SK-N-SH (cell line): ENCODE measurements around the gene DCANP1. TPM values are rescaled to one million over a fixed set of nuclear protein-coding genes. Genes with fewer than 3 reads are reported as not detected.

ENCODE experiments used
- CTCF ChIA-PET: fragments of 300-600, 350-600 bp; formaldehyde crosslinking; extraction: SDS; loops from one replicate; lab custom pipeline; 2021; lab: Yijun Ruan, JAX
- POLR2A ChIA-PET: fragments of 350-600 bp; sonication (Branson Sonifier 250); formaldehyde crosslinking; extraction: SDS; loops from one replicate; lab custom pipeline; 2020; ENCODE audit warnings: antibody characterized with exemption, inconsistent platforms; lab: Yijun Ruan, JAX
- DNase-seq: peaks from one replicate; pipeline ENCODE4 v3.0.0; 2012
- H2AFZ ChIP-seq: fragments of 200-600 bp; sonication (generic); 2 replicates; pipeline ENCODE4 v1.8.1; 2016; ENCODE audit warnings: antibody characterized with exemption, mild to moderate bottlenecking, low read depth
- H3F3A ChIP-seq: fragments of 200-600 bp; sonication (generic); replicated peaks from 2 replicates; pipeline ENCODE3; 2016; ENCODE audit warnings: antibody characterized with exemption, mild to moderate bottlenecking; ENCODE audit not compliant: insufficient read depth
- H3K27ac ChIP-seq, 2 experiments: fragments of 200-500 bp in 1 of 2; fragments of 200-600 bp in 1 of 2; sonication (Bioruptor generic) in 1 of 2; sonication (generic), shearing (Covaris generic) in 1 of 2; 2 replicates each; pipeline versions ENCODE4 v1.5.1 to v1.6.1; 2014 to 2016; ENCODE audit warnings: low read depth in 2 of 2, inconsistent platforms in 1 of 2, low read length in 1 of 2, mild to moderate bottlenecking in 1 of 2, mixed read lengths in 1 of 2
- H3K27me3 ChIP-seq: fragments of 200-600 bp; sonication (generic), shearing (Covaris generic); 2 replicates; pipeline ENCODE4 v1.6.1; 2016; ENCODE audit warnings: mixed run types; ENCODE audit not compliant: insufficient read depth
- H3K36me3 ChIP-seq, 2 experiments: fragments of 200-500 bp in 1 of 2; fragments of 200-600 bp in 1 of 2; sonication (Bioruptor generic) in 1 of 2; sonication (generic) in 1 of 2; replicated peaks in 1 of 2; 2 replicates each; pipeline versions ENCODE3 to v1.5.1; 2014 to 2016; ENCODE audit warnings: low read length in 1 of 2, mild to moderate bottlenecking in 1 of 2; ENCODE audit not compliant: insufficient read depth in 2 of 2, control insufficient read depth in 1 of 2
- H3K4me1 ChIP-seq, 2 experiments: fragments of 200-500 bp in 1 of 2; fragments of 200-600 bp in 1 of 2; sonication (Bioruptor generic) in 1 of 2; sonication (generic), shearing (Covaris generic) in 1 of 2; 2 replicates each; pipeline versions ENCODE4 v1.5.1 to v1.6.1; 2014 to 2016; ENCODE audit warnings: low read depth in 1 of 2, low read length in 1 of 2, mixed run types in 1 of 2; ENCODE audit not compliant: insufficient read depth in 2 of 2, control insufficient read depth in 1 of 2
- H3K4me2 ChIP-seq: fragments of 200-600 bp; sonication (generic), shearing (Covaris generic); 2 replicates; pipeline ENCODE4 v1.6.1; 2017; ENCODE audit warnings: mixed run types
- H3K4me3 ChIP-seq, 2 experiments: fragments of 200-500 bp in 1 of 2; fragments of 200-600 bp in 1 of 2; sonication (Bioruptor generic) in 1 of 2; sonication (generic), shearing (Covaris generic) in 1 of 2; 2 replicates each; pipeline versions ENCODE4 v1.5.1 to v1.8.1; 2014 to 2016; ENCODE audit warnings: low read depth in 2 of 2, inconsistent platforms in 1 of 2, low read length in 1 of 2, mild to moderate bottlenecking in 1 of 2, mixed read lengths in 1 of 2, moderate library complexity in 1 of 2
- H3K79me2 ChIP-seq: fragments of 200-600 bp; sonication (generic); 2 replicates; pipeline ENCODE4 v1.8.1; 2017; ENCODE audit warnings: mild to moderate bottlenecking; ENCODE audit not compliant: insufficient read depth
- H3K9ac ChIP-seq: fragments of 200-600 bp; sonication (generic); 2 replicates; pipeline ENCODE4 v1.6.1; 2017; ENCODE audit warnings: mixed run types
- H3K9me2 ChIP-seq: fragments of 200-600 bp; sonication (generic); 2 replicates; pipeline ENCODE4 v1.6.1; 2017; ENCODE audit warnings: mixed run types
- H3K9me3 ChIP-seq: fragments of 200-600 bp; sonication (generic); 2 replicates; pipeline ENCODE4 v1.6.1; 2017; ENCODE audit warnings: mixed run types, mild to moderate bottlenecking, moderate library complexity
- H4K20me1 ChIP-seq: fragments of 200-600 bp; sonication (generic); 2 replicates; pipeline ENCODE4 v1.6.1; 2017; ENCODE audit warnings: mild to moderate bottlenecking, mixed run types; ENCODE audit not compliant: insufficient read depth
- CTCF ChIP-seq: fragments of 200-600 bp; sonication (generic); IDR thresholded peaks from 2 replicates; pipeline ENCODE4 v1.6.1; 2017; ENCODE audit warnings: antibody characterized with exemption, mild to moderate bottlenecking, moderate library complexity
- EZH2phosphoT487 ChIP-seq: fragments of 200-600 bp; sonication (generic); IDR thresholded peaks from 2 replicates; pipeline ENCODE4 v1.6.1; 2017; ENCODE audit warnings: low read depth, mixed run types, mild to moderate bottlenecking, antibody characterized with exemption, moderate library complexity, borderline replicate concordance
- FOXJ3 ChIP-seq: sonication (generic); formaldehyde crosslinking; IDR thresholded peaks from 2 replicates; pipeline ENCODE4 v1.5.1; 2020; ENCODE audit warnings: mild to moderate bottlenecking, missing genetic modification reagents
- FOXM1 ChIP-seq: IDR thresholded peaks from 2 replicates; pipeline ENCODE4 v1.4.0; 2012; ENCODE audit warnings: low read depth, mild to moderate bottlenecking
- GABPA ChIP-seq: IDR thresholded peaks from 2 replicates; pipeline ENCODE4 v1.4.0; 2012; ENCODE audit warnings: low read depth, mild to moderate bottlenecking
- GATA2 ChIP-seq: sonication (generic); formaldehyde crosslinking; IDR thresholded peaks from 2 replicates; pipeline ENCODE4 v1.5.0; 2020; ENCODE audit warnings: mild to moderate bottlenecking, missing genetic modification reagents
- MAX ChIP-seq: IDR thresholded peaks from 2 replicates; pipeline ENCODE4 v1.4.0; 2012; ENCODE audit warnings: low read depth
- MXI1 ChIP-seq: IDR thresholded peaks from 2 replicates; pipeline ENCODE4 v1.6.1; 2012; ENCODE audit warnings: mild to moderate bottlenecking, low read depth, low read length, improper control_type of control experiment
- NFIC ChIP-seq: IDR thresholded peaks from 2 replicates; pipeline ENCODE4 v1.4.0; 2012; ENCODE audit warnings: borderline replicate concordance
- POLR2AphosphoS5 ChIP-seq: IDR thresholded peaks from 2 replicates; pipeline ENCODE4 v1.6.1; 2012; ENCODE audit warnings: low read depth, low read length
- RFX5 ChIP-seq: IDR thresholded peaks from 2 replicates; pipeline ENCODE4 v1.6.1; 2012; ENCODE audit warnings: mild to moderate bottlenecking, improper control_type of control experiment, low read length
- RXRA ChIP-seq: IDR thresholded peaks from 2 replicates; pipeline ENCODE4 v1.4.0; 2012; ENCODE audit warnings: low read depth, mild to moderate bottlenecking, borderline replicate concordance
- TEAD4 ChIP-seq: IDR thresholded peaks from 2 replicates; pipeline ENCODE4 v1.4.0; 2012; ENCODE audit warnings: mild to moderate bottlenecking, borderline replicate concordance; ENCODE audit not compliant: insufficient read depth
- WGBS: methylation state at CpG from one replicate; pipeline ENCODE4 v1.1.6; 2017; ENCODE audit warnings: low lambda C conversion rate; 5-methylcytosine and 5-hydroxymethylcytosine counted together
- polyA plus RNA-seq, 3 experiments: library from polyadenylated mRNA; depleted of rRNA; stranded (reverse); fragments of >200 nt; gene quantifications; 2 replicates each; pipeline ENCODE4 v1.2.3, GENCODE V29; 2012
- TF ChIP-seq, protein P1 (sequence below): fragments of 150-350 bp; IDR thresholded peaks from 2 replicates; pipeline ENCODE4 v1.6.1; 2016; ENCODE audit warnings: mild to moderate bottlenecking, low read depth, low read length
- TF ChIP-seq, protein P2 (sequence below): IDR thresholded peaks from 2 replicates; pipeline ENCODE4 v1.4.0; 2012; ENCODE audit warnings: low read depth, borderline replicate concordance

DCANP1 gene
- polyA plus RNA-seq, 1 of the 3 experiments (the other 2 are of a cell fraction) = not detected

- 52% methylated on average over 7 of the region's 9 CpGs for WGBS
- TF ChIP-seq POLR2AphosphoS5 = no peak
- TF ChIP-seq FOXM1 = no peak
- peak; percentile 60 for TF ChIP-seq GATA2
- Histone ChIP-seq H4K20me1 (no peaks in the 10 kb centered on the region), H3K4me3 (no peak overlapping the region), H3K36me3 (no peaks in the 10 kb centered on the region), H3F3A (no peaks in the 10 kb centered on the region), H3K27ac (no peak overlapping the region), H3K9me3 (no peaks in the 10 kb centered on the region), H3K4me1 (peaks cover 0 to 2% of the 10 kb centered on the region in 2 experiments; a peak in 1 of 4 replicates), H3K9ac (no peak overlapping the region), H3K9me2 (no peaks in the 10 kb centered on the region), H3K79me2 (no peaks in the 10 kb centered on the region), H3K4me2 (no peak overlapping the region), H3K27me3 (no peaks in the 10 kb centered on the region; the same call in none of the 2 replicates), H2AFZ (no peak overlapping the region)
- POLR2A ChIA-PET = no interaction called here
- peak; percentile 62 for DNase-seq
- CTCF ChIA-PET = interaction anchor here (0.7 to 3.6 kb wide), 8 partner anchors 11 to 83 kb away, joined by 3 to 33 read pairs (median 4); no protein-coding TSS in a partner anchor
These were observed 35.3 kb upstream of the DCANP1 start for GRCh38 chr5:135482381-135482933.

GRCh38 chr5:135481909-135482311, 34.8 kb upstream of the DCANP1 start:
- TF ChIP-seq NFIC = no peak
- TF ChIP-seq, protein P1, sequence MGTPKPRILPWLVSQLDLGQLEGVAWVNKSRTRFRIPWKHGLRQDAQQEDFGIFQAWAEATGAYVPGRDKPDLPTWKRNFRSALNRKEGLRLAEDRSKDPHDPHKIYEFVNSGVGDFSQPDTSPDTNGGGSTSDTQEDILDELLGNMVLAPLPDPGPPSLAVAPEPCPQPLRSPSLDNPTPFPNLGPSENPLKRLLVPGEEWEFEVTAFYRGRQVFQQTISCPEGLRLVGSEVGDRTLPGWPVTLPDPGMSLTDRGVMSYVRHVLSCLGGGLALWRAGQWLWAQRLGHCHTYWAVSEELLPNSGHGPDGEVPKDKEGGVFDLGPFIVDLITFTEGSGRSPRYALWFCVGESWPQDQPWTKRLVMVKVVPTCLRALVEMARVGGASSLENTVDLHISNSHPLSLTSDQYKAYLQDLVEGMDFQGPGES = no peak
- no peak for TF ChIP-seq CTCF
- TF ChIP-seq GABPA = no peak
- TF ChIP-seq, protein P2, sequence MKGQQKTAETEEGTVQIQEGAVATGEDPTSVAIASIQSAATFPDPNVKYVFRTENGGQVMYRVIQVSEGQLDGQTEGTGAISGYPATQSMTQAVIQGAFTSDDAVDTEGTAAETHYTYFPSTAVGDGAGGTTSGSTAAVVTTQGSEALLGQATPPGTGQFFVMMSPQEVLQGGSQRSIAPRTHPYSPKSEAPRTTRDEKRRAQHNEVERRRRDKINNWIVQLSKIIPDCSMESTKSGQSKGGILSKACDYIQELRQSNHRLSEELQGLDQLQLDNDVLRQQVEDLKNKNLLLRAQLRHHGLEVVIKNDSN = no peak
- TF ChIP-seq MXI1 = no peak
- no peak for TF ChIP-seq RFX5
- no peak for TF ChIP-seq RXRA
- TF ChIP-seq GATA2 = no peak
- TF ChIP-seq MAX = no peak
- no peak for TF ChIP-seq EZH2phosphoT487
- no peak for TF ChIP-seq FOXJ3 (CRISPR knock-in tag)
- TF ChIP-seq TEAD4 = no peak
- H3K9me3 ChIP-seq = no peaks in the 10 kb centered on the region
- H3K27me3 ChIP-seq = no peaks in the 10 kb centered on the region; the same call in none of the 2 replicates
- no peaks in the 10 kb centered on the region for H3K79me2 ChIP-seq
- no peaks in the 10 kb centered on the region for H3K36me3 ChIP-seq
- H3K4me3 ChIP-seq = no peak overlapping the region
- H3K9me2 ChIP-seq = no peaks in the 10 kb centered on the region
- DNase-seq = no peak
- no peaks in the 10 kb centered on the region for H3F3A ChIP-seq
- ChIA-PET CTCF (interaction anchor here (0.8 to 3.6 kb wide), 6 partner anchors 12 to 84 kb away, joined by 3 to 33 read pairs (median 3); no protein-coding TSS in a partner anchor), POLR2A (no interaction called here)
- H3K9ac ChIP-seq = no peak overlapping the region
- H3K4me1 ChIP-seq = peaks cover 0 to 2% of the 10 kb centered on the region in 2 experiments; a peak in 1 of 4 replicates
- H2AFZ ChIP-seq = no peak overlapping the region
- WGBS = 85% methylated on average over 4 of the region's 4 CpGs
- H3K27ac ChIP-seq = no peak overlapping the region
- H3K4me2 ChIP-seq = no peak overlapping the region
- H4K20me1 ChIP-seq = no peaks in the 10 kb centered on the region
